Fibroblast of gingiva (primary cell): ENCODE results near the gene GMDS.

Experiments used
- DNase-seq: peaks from one replicate; pipeline ENCODE4 v3.0.0-alpha.2; 2011; ENCODE audit warnings: low read depth

Gene GMDS

DNA sequence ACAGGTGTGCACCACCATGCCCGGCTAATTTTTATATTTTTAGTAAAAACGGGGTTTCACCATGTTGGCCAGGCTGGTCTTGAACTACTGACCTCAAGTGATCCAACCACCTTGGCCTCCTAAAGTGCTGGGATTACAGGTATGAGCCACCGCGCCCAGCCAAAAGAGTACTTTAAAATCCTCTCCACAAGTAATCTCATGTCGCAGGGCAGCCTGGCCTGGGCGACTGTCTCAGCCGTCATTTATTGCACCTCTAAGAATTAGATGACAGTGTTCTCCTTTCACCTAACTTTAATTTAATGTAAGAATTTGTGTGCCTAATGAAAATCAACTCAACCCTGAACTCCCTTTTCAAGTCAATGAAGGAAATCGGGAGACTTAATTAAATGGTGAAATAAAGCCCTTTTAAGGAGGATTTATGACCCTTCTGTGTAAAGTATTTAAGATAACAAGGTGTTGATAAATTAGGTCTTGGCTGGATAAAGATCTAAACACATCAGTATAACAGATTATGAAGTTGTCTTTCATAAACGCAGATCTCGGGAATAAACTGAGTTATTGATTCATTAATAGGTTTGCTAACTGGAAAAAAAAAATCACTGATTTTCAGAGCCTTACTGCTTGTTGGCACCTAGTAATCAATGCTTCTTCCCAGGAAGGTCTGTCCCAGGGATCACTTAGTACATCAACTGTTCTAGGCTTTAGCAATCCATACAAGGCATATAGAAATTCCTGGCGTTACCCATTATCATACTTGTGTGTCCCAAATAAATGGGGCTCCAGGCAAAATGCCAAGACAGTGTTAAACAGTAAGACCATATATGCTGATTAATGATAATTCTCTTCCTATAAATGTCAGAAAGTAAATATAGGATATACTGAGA is 209.3 kb downstream of the GMDS start:
- DNase-seq = no peak

DNA sequence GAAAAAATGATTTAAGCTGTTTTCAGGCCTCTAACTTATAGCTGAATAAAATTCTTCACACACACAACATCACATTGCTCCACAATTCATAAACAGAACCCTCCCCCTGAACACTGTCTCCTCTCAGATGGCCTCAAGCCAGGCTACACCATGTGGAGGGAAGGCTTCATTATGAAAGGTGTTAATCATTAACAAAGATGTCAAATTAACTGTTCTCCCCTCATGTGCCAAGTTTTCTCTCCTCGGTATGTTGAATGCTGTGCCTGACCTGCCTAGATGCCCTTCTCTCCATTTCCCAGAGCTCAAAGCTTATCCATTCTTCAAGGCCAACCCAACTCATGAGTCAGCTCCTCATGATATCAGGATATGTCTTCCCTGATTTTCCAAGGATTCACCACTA is 210.4 kb downstream of the GMDS start:
- no peak for DNase-seq

GRCh38 chr6:2034256-2034655 is 211.1 kb downstream of the GMDS start:
- DNase-seq = peak; percentile 46

- no peak for DNase-seq
These were observed 211.9 kb downstream of the GMDS start for GRCh38 chr6:2033544-2033943.

GRCh38 chr6:2030682-2031244 is 214.6 kb downstream of the GMDS start:
- DNase-seq = no peak

DNA sequence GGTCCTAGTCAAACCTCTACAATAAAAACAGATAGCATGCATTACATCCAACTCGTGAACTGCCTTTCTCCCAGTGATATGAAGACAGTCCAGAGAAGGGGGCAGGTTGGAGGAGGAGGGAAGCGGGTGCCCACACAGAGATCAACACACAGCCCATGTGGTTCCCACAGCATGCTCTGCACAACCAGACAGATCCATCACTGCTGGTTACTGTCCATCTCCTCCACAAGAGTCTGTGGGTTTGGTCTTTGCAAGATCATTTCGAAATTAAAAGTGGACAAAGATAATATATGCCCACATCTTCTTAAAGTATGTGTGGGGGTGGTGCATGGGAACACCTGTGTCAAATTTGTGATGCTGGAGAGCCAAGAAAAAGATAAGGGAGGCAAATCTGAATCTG is 215.5 kb downstream of the GMDS start:
- no peak for DNase-seq

DNA sequence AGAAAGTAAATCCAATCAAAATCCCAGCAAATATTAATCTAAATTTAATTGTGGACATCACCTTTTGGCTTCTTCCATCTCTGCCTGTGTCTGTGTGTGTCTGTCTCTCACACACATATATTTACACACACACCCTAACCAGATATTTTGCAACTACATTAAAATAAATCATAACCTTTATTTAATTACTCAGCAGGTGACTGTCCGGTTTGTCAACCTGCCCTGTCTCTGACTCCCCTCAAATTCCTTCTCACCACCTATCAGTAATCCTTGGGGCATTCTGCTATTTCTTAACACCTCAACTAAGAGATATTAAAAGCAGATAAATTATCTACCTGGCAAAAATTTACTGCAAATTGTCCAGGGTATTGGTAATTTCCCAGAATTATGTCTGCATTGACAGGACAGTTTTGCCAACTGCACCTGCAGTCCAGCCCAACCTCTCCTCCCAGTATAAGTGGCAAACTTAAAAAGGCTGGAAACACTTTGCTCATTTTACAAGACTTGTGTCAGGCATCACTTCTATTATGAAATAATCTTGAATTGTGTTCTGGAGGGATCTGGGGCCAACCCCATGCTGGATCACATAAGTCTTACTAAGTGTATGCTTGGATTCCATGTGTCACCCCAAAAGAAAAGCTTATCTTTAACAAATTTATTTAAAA is 216.1 kb downstream of the GMDS start:
- DNase-seq = no peak

GRCh38 chr6:2028457-2029038 is 216.9 kb downstream of the GMDS start:
- DNase-seq = no peak

DNA sequence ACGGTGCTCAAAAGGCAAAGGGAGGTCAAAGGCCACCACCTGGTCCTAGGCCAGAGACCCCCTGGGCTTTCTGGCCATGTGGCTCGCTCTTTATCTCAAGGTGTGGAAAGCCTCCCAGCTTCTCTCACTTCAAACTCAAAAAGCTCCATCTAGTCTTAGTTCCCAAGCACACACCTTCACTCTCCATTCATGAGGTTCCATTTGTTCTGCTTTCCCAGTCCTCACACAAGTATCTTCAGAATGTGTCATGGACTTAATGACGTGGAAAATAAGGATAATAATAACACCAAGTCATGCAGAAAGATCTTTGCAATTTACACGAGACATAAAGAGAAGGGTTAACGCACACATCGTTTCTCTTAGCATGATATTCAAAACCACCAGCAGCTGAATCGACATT is 219.3 kb downstream of the GMDS start:
- no peak for DNase-seq

- DNase-seq = peak; percentile 95
These were observed 223.7 kb downstream of the GMDS start for GRCh38 chr6:2021713-2022125.

GRCh38 chr6:2020909-2021308 is 224.5 kb downstream of the GMDS start:
- DNase-seq = peak; percentile 88

- no peak for DNase-seq
These were observed 226.4 kb downstream of the GMDS start for GRCh38 chr6:2019051-2019450.

- no peak for DNase-seq
These were observed 229.4 kb downstream of the GMDS start for GRCh38 chr6:2016040-2016439.

DNA sequence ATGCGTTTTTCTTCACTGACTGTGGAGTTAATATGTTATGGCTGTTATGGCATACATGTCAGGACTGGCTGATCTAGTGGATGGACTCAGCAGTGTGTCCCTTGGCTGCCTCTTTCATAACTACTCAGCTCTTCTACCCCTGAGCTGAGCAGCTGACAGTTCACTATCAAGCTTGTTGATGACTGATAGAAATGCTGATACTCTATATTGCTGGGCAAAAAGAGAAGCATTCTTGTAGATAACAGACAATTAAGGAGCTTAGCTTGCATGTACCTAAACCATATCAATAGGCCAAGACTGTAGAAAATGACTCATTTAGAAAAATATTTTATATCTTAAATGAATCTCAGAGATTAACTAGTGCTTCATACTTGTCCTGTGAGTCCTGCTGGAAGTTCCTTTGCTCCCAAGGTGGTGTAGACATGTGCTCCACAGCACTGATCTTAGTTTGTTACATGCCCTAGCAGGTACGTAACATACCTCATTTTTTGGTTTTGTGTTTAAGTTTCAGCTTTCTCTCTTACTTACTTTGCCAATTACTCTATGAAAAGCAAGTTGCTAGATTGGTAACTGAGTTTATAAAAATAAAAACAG is 236.9 kb downstream of the GMDS start:
- no peak for DNase-seq

DNA sequence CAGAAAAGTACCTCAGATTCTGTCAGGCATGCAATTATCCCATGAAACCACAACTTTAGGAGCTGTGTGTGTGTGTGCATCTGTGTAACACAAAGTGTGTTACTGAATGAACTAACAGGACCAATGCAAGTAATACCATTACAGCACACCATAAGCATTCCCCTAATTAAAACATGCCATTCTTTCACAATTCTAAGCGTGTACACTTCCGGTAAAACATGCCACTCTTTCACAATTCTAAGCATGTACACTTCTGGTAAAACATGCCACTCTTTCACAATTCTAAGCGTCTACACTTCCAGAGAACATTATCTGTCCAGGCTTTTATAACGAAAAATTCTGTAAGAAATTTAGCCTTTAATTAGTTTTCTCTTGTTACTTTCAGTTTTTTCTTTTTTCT is 238.2 kb downstream of the GMDS start:
- peak; percentile 58 for DNase-seq

GRCh38 chr6:2004888-2005287 is 240.5 kb downstream of the GMDS start:
- no peak for DNase-seq

- DNase-seq = no peak
These were observed 244.4 kb downstream of the GMDS start for GRCh38 chr6:2000962-2001361.

- no peak for DNase-seq
These were observed 247.7 kb downstream of the GMDS start for GRCh38 chr6:1997702-1998101.

- DNase-seq = peak; percentile 23
These were observed 249.8 kb downstream of the GMDS start for GRCh38 chr6:1995636-1996035.

DNA sequence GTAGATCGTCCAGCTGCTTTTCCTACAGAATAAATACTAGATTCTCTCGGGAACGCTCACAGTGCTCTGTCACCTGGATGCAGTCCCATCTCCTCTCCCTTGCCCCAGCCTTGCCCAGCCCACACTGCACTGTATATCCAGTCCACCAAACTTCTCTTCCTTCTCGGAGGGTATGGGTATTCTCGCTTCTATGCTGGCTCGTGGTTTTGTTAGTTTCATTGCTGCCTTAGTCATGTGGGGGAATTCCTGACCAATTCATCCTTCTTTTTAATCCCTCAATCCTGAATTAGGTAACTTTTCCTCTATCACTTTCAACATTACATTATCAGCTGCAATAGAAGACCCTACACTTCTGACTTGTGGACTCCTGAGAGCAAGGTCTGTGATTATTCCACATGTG is 252.4 kb downstream of the GMDS start:
- DNase-seq = no peak

GRCh38 chr6:1991332-1991878 is 254.0 kb downstream of the GMDS start:
- no peak for DNase-seq

- DNase-seq = no peak
These were observed 256.6 kb downstream of the GMDS start for GRCh38 chr6:1988843-1989242.
